ENCODE data around the gene CRYAA. TPM values are rescaled to one million over a fixed set of nuclear protein-coding genes. Genes with fewer than 3 reads are reported as not detected.

Gene CRYAA
- total and polyA plus RNA-seq, 3 donors from 2014 or later = 0.31 TPM; not detected in 2

DNA sequence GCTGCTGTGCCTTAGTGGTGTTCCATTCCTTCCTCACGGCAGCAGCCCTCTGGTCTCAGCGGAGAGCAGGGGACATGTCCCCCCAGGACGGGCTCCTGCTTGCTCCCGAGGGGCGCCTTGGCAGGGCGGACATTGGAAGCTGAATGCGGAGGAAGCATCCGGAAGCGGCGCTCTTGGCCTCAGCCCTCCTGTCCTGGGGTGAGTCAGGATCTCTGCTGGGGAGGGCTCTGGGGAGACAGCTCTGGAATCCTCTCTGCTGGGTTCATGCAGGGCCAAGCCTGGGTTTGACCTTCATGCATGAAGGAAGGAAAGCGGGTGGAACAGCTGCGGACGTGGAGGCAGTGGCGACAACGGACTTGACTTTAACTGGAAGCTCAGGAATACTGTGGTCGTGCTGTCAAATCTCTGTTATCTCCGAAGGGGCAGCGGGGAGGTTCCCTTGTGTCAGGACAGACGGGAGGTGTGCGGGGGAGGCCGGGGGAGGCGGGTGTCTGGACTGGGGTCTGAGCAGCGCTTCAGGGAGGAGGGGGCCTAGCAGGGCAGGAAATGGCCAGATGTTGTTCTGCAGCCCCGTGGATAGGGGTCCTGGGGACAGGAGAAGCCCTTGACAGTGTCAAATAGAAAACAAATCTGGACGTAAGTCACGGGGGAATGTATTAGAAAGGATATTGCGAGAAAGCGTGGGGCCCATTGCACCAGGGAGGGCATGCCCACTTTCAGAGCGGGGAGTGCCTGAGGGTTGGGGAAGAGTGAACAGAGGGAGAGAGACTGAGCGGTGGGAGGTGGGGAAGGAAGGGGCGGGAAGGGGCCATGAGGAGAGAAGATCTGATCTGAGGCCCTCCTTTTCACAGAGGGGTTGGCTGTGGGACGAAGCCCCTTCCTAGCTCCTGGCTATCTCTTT, 26.6 kb downstream of the CRYAA start:
- Histone ChIP-seq H3K36me3 (ENCODE audit: low read depth, missing control alignments) (no peaks in the 10 kb centered on the region), H3K9me3 (no peaks in the 10 kb centered on the region), H3K27ac (peak overlapping the region; percentile 65 to 69), H3K27me3 (no peaks in the 10 kb centered on the region), H3K4me1 (peaks cover 35% of the 10 kb centered on the region), H3K4me3 (no peak overlapping the region)
- TF ChIP-seq CTCF (IDR thresholded peaks at IDR 0.05) (no peak), POLR2A (IDR thresholded peaks at IDR 0.05) (no peak)
- intact Hi-C loops (cut with DNase I; ENCODE audit: low total_unique reads) = no loop called here
- 52 to 70% methylated on average over 32 of the region's 32 CpGs for WGBS, 2 donors
- DNase-seq = peak; percentile 44

GRCh38 chr21:43196826-43197225, 28.0 kb downstream of the CRYAA start:
- Histone ChIP-seq H3K27me3 (no peaks in the 10 kb centered on the region), H3K27ac (peak overlapping the region; percentile 48 to 65), H3K4me1 (peaks cover 35% of the 10 kb centered on the region), H3K4me3 (no peak overlapping the region), H3K9me3 (no peaks in the 10 kb centered on the region), H3K36me3 (ENCODE audit: low read depth, missing control alignments) (no peaks in the 10 kb centered on the region)
- 27 to 44% methylated on average over 6 of the region's 6 CpGs for WGBS, 2 donors
- TF ChIP-seq CTCF (IDR thresholded peaks at IDR 0.05) (no peak), POLR2A (IDR thresholded peaks at IDR 0.05) (no peak)
- DNase-seq = peak; percentile 82
- intact Hi-C loops (cut with DNase I; ENCODE audit: low total_unique reads) = no loop called here

DNA sequence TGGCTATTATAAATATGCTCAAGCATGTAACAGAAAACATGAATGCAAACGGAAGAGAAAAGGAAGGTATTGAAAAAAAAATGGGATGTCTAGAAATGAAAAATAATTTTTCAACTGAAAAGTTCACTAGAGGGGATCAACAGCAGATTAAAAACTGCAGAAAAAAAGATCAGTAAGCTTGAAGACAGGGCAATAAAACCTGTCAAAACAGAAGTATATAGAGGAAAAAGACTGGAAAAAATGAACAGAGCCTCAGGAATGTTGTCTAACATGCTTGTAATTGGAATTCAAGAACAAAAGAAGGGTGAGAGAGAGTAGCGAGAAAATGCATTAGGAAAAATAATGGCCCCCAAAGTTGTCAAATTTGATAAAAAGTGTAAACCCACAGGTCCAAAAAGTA, 29.6 kb downstream of the CRYAA start:
- DNase-seq = no peak
- H3K27ac ChIP-seq = no peak overlapping the region
- no peak for TF ChIP-seq CTCF (IDR thresholded peaks at IDR 0.05)
- TF ChIP-seq POLR2A (IDR thresholded peaks at IDR 0.05) = no peak
- H3K9me3 ChIP-seq = no peaks in the 10 kb centered on the region
- 82 to 90% methylated on average over 2 of the region's 2 CpGs for WGBS, 2 donors
- H3K27me3 ChIP-seq = no peaks in the 10 kb centered on the region
- no peaks in the 10 kb centered on the region for H3K36me3 ChIP-seq (ENCODE audit: low read depth, missing control alignments)
- intact Hi-C loops (cut with DNase I; ENCODE audit: low total_unique reads) = no loop called here
- no peak overlapping the region for H3K4me3 ChIP-seq
- H3K4me1 ChIP-seq = peaks cover 35% of the 10 kb centered on the region

GRCh38 chr21:43201491-43201890, 32.7 kb downstream of the CRYAA start:
- TF ChIP-seq CTCF (IDR thresholded peaks at IDR 0.05) = no peak
- no peak for TF ChIP-seq POLR2A (IDR thresholded peaks at IDR 0.05)
- H3K4me1 ChIP-seq = peaks cover 12% of the 10 kb centered on the region
- H3K4me3 ChIP-seq = no peak overlapping the region
- H3K27ac ChIP-seq = no peak overlapping the region
- H3K9me3 ChIP-seq = no peaks in the 10 kb centered on the region
- intact Hi-C loops (cut with DNase I; ENCODE audit: low total_unique reads) = no loop called here
- DNase-seq = no peak
- WGBS, 2 donors = 90 to 92% methylated on average over 1 of the region's 1 CpG
- H3K27me3 ChIP-seq = no peaks in the 10 kb centered on the region
- no peaks in the 10 kb centered on the region for H3K36me3 ChIP-seq (ENCODE audit: low read depth, missing control alignments)

GRCh38 chr21:43203591-43203990, 34.8 kb downstream of the CRYAA start:
- H3K27ac ChIP-seq = no peak overlapping the region
- H3K36me3 ChIP-seq (ENCODE audit: low read depth, missing control alignments) = no peaks in the 10 kb centered on the region
- peak; percentile 4 for DNase-seq
- intact Hi-C loops (cut with DNase I; ENCODE audit: low total_unique reads) = no loop called here
- 79 to 92% methylated on average over 6 of the region's 6 CpGs for WGBS, 2 donors
- H3K27me3 ChIP-seq = no peaks in the 10 kb centered on the region
- no peak overlapping the region for H3K4me3 ChIP-seq
- H3K9me3 ChIP-seq = no peaks in the 10 kb centered on the region
- TF ChIP-seq POLR2A (IDR thresholded peaks at IDR 0.05) (no peak), CTCF (IDR thresholded peaks at IDR 0.05) (no peak)
- no peaks in the 10 kb centered on the region for H3K4me1 ChIP-seq

Data from testis (tissue), 3 donors.